WERI-Rb-1 (cell line): ENCODE measurements around the gene NDUFS7.
"Not testable (repeated sequence)": the region's sequence is repeated elsewhere in the genome, so short reads cannot be mapped to it uniquely, and the experiment has no call there.

Experiments used
- DNase-seq: peaks from one replicate; pipeline ENCODE4 v3.0.0-alpha.2; 2020
- H3K27ac ChIP-seq: fragments of 250-450 bp; sonication (Bioruptor Pico); 2 replicates; pipeline ENCODE4 v1.5.1; 2020; ENCODE audit warnings: mild to moderate bottlenecking, moderate library complexity
- H3K27me3 ChIP-seq: fragments of 250-450 bp; sonication (Bioruptor Pico); 2 replicates; pipeline ENCODE4 v1.5.1; 2021; ENCODE audit warnings: mild to moderate bottlenecking, low read depth, moderate library complexity; ENCODE audit not compliant: insufficient read depth, severe bottlenecking
- H3K36me3 ChIP-seq: fragments of 250-450 bp; sonication (Bioruptor Pico); 2 replicates; pipeline ENCODE4 v1.5.1; 2020; ENCODE audit warnings: mild to moderate bottlenecking, moderate library complexity
- H3K4me3 ChIP-seq: 2 replicates; pipeline ENCODE4 v1.5.1; 2011; ENCODE audit warnings: low read depth, mild to moderate bottlenecking, control low read depth, low read length
- H3K9me3 ChIP-seq: fragments of 250-450 bp; sonication (Bioruptor Pico); 2 replicates; pipeline ENCODE4 v1.5.1; 2021; ENCODE audit warnings: mild to moderate bottlenecking, moderate library complexity; ENCODE audit not compliant: severe bottlenecking
- CTCF ChIP-seq: IDR thresholded peaks from 2 replicates; pipeline ENCODE4 v1.5.1; 2011; ENCODE audit warnings: low read depth, mild to moderate bottlenecking, control low read depth, inconsistent platforms, low read length

The NDUFS7 gene

GRCh38 chr19:1417681-1418495 lies 34.2 kb downstream of the NDUFS7 start:
- Histone ChIP-seq H3K4me3 (no peak overlapping the region), H3K9me3 (no peaks in the 10 kb centered on the region), H3K27ac (no peak overlapping the region), H3K36me3 (peaks cover 74% of the 10 kb centered on the region), H3K27me3 (no peaks in the 10 kb centered on the region)
- no peak for DNase-seq
- TF ChIP-seq CTCF = no peak

- peaks cover 74% of the 10 kb centered on the region for H3K36me3 ChIP-seq
- no peaks in the 10 kb centered on the region for H3K9me3 ChIP-seq
- H3K4me3 ChIP-seq = no peak overlapping the region
- no peaks in the 10 kb centered on the region for H3K27me3 ChIP-seq
- TF ChIP-seq CTCF = no peak
- DNase-seq = no peak
- no peak overlapping the region for H3K27ac ChIP-seq
These were observed 34.7 kb downstream of the NDUFS7 start for GRCh38 chr19:1418496-1418775.

- Histone ChIP-seq H3K36me3 (peaks cover 72% of the 10 kb centered on the region), H3K27ac (no peak overlapping the region), H3K9me3 (no peaks in the 10 kb centered on the region), H3K27me3 (no peaks in the 10 kb centered on the region), H3K4me3 (no peak overlapping the region)
- DNase-seq = no peak
- TF ChIP-seq CTCF = no peak
These were observed 35.4 kb downstream of the NDUFS7 start for GRCh38 chr19:1418951-1419738.

- H3K27ac ChIP-seq, H3K9me3 ChIP-seq, H3K27me3 ChIP-seq, H3K4me3 ChIP-seq, DNase-seq: not testable (repeated sequence)
- H3K36me3 ChIP-seq = peaks cover 77% of the 10 kb centered on the region
These were observed 36.4 kb downstream of the NDUFS7 start for GRCh38 chr19:1420085-1420484.

GRCh38 chr19:1420590-1420989 lies 36.9 kb downstream of the NDUFS7 start:
- no peak for TF ChIP-seq CTCF
- Histone ChIP-seq H3K27me3 (no peaks in the 10 kb centered on the region), H3K4me3 (no peak overlapping the region), H3K9me3 (no peaks in the 10 kb centered on the region), H3K36me3 (peaks cover 79% of the 10 kb centered on the region), H3K27ac (no peak overlapping the region)
- DNase-seq = no peak

GRCh38 chr19:1421218-1421957 lies 37.7 kb downstream of the NDUFS7 start:
- H3K4me3 ChIP-seq = no peak overlapping the region
- TF ChIP-seq CTCF = no peak
- H3K9me3 ChIP-seq = no peaks in the 10 kb centered on the region
- H3K27ac ChIP-seq = no peak overlapping the region
- no peaks in the 10 kb centered on the region for H3K27me3 ChIP-seq
- no peak for DNase-seq
- peaks cover 79% of the 10 kb centered on the region for H3K36me3 ChIP-seq
